GM12874 (cell line): ENCODE data around the gene RIN3.

Experiments used
- CTCF ChIP-seq: IDR thresholded peaks from 2 replicates; pipeline ENCODE4 v1.5.1; 2011; ENCODE audit warnings: low read depth, mild to moderate bottlenecking, control low read depth, low read length, moderate library complexity; ENCODE audit not compliant: insufficient read depth

Gene RIN3

GRCh38 chr14:92502541-92503286 lies 10.9 kb upstream of the RIN3 start:
- TF ChIP-seq CTCF: no peak

GRCh38 chr14:92503756-92504491 lies 9.7 kb upstream of the RIN3 start:
- no peak for TF ChIP-seq CTCF

- TF ChIP-seq CTCF: no peak
These were observed 7.8 kb upstream of the RIN3 start for GRCh38 chr14:92505826-92506225.

- no peak for TF ChIP-seq CTCF
These were observed 7.3 kb upstream of the RIN3 start for GRCh38 chr14:92506231-92506630.

- TF ChIP-seq CTCF: no peak
These were observed 6.3 kb upstream of the RIN3 start for GRCh38 chr14:92507174-92507768.

GRCh38 chr14:92510972-92511371 lies 2.6 kb upstream of the RIN3 start:
- TF ChIP-seq CTCF: no peak

GRCh38 chr14:92511453-92512238 lies 1.9 kb upstream of the RIN3 start:
- TF ChIP-seq CTCF: no peak
